ENCODE data around the gene GNAZ. TPM values are rescaled to one million over a fixed set of nuclear protein-coding genes. Genes with fewer than 3 reads are reported as not detected.

GNAZ gene
- total RNA-seq, 1 experiment from 2014 or later, result 11.1 TPM

GRCh38 chr22:23122216-23122957 lies 52.1 kb downstream of the GNAZ start:
- Histone ChIP-seq H3K9me3 (ENCODE audit: control insufficient read depth in 1 of 2, insufficient read depth in 1 of 2, low read depth in 1 of 2, low read length in 2 of 2) (no peaks in the 10 kb centered on the region), H2AFZ (ENCODE audit: low read depth, low read length, poor library complexity, severe bottlenecking) (no peak overlapping the region), H3K9me2 (ENCODE audit: insufficient read depth) (no peaks in the 10 kb centered on the region), H3K4me2 (ENCODE audit: low read length) (no peak overlapping the region), H3K27ac (ENCODE audit: low read depth, low read length) (no peak overlapping the region), H3K4me3 (replicated peaks in 1 of 2; ENCODE audit: low read depth in 1 of 2, low read length in 2 of 2) (no peak overlapping the region), H3K4me1 (ENCODE audit: control insufficient read depth in 1 of 2, insufficient read depth in 2 of 2, low read length in 2 of 2) (no peaks in the 10 kb centered on the region), H3K27me3 (ENCODE audit: insufficient read depth, low read length) (no peaks in the 10 kb centered on the region), H3K9ac (ENCODE audit: low read length) (no peak overlapping the region), H4K20me1 (ENCODE audit: insufficient read depth) (no peaks in the 10 kb centered on the region), H3K79me2 (ENCODE audit: insufficient read depth, low read length) (no peaks in the 10 kb centered on the region), H3K36me3 (ENCODE audit: control insufficient read depth in 1 of 2, insufficient read depth in 2 of 2, low read length in 2 of 2) (no peaks in the 10 kb centered on the region)
- ChIA-PET CTCF (no interaction called here), RAD21 (ENCODE audit: low non-redundant PET in 1 of 2, low total read pairs in 2 of 2, uncharacterized antibody in 2 of 2, unreplicated experiment in 2 of 2) (no interaction called here), POLR2A (no interaction called here)
- ATAC-seq, result no peak
- BruUV-seq (replicated peaks), result no TSS peak
- no peak for DNase-seq (ENCODE audit: low read depth, low spot score)
- no peak for TF ChIP-seq ZFX (IDR thresholded peaks at IDR 0.05)
- TF ChIP-seq TCF7L2 (IDR thresholded peaks at IDR 0.05; ENCODE audit: borderline replicate concordance, extremely low read depth, insufficient read depth, insufficient read length), result no peak
- TF ChIP-seq SP1 (IDR thresholded peaks at IDR 0.05; ENCODE audit: low read depth), result no peak
- TF ChIP-seq ELF1 (IDR thresholded peaks at IDR 0.05; ENCODE audit: borderline replicate concordance, low read depth), result no peak
- TF ChIP-seq POLR2AphosphoS5 (IDR thresholded peaks at IDR 0.05; ENCODE audit: low read depth, low read length), result no peak
- TF ChIP-seq EZH2phosphoT487 (IDR thresholded peaks at IDR 0.05; ENCODE audit: borderline replicate concordance), result no peak
- no peak for TF ChIP-seq CEBPB (IDR thresholded peaks at IDR 0.05; ENCODE audit: low read depth)
- TF ChIP-seq CBX3 (IDR thresholded peaks at IDR 0.05; ENCODE audit: low read depth), result no peak
- intact Hi-C loops (cut with micrococcal nuclease), result no loop called here

- Histone ChIP-seq H3K9me3 (ENCODE audit: control insufficient read depth in 1 of 2, insufficient read depth in 1 of 2, low read depth in 1 of 2, low read length in 2 of 2) (no peaks in the 10 kb centered on the region), H2AFZ (ENCODE audit: low read depth, low read length, poor library complexity, severe bottlenecking) (no peak overlapping the region), H3K9ac (ENCODE audit: low read length) (no peak overlapping the region), H3K9me2 (ENCODE audit: insufficient read depth) (no peaks in the 10 kb centered on the region), H3K27ac (ENCODE audit: low read depth, low read length) (no peak overlapping the region), H3K4me3 (replicated peaks in 1 of 2; ENCODE audit: low read depth in 1 of 2, low read length in 2 of 2) (no peak overlapping the region), H4K20me1 (ENCODE audit: insufficient read depth) (no peaks in the 10 kb centered on the region), H3K36me3 (ENCODE audit: control insufficient read depth in 1 of 2, insufficient read depth in 2 of 2, low read length in 2 of 2) (no peaks in the 10 kb centered on the region), H3K79me2 (ENCODE audit: insufficient read depth, low read length) (no peaks in the 10 kb centered on the region), H3K4me1 (ENCODE audit: control insufficient read depth in 1 of 2, insufficient read depth in 2 of 2, low read length in 2 of 2) (0 out of 4 replicates have a peak, but pooled peaks cover 0 to 1% of the 10 kb centered on the region in 2 experiments), H3K27me3 (ENCODE audit: insufficient read depth, low read length) (no peaks in the 10 kb centered on the region), H3K4me2 (ENCODE audit: low read length) (no peak overlapping the region)
- DNase-seq (ENCODE audit: low read depth, low spot score), result no peak
- TF ChIP-seq CBX3 (IDR thresholded peaks at IDR 0.05; ENCODE audit: low read depth) (no peak), JUND (IDR thresholded peaks at IDR 0.05) (no peak), EZH2 (IDR thresholded peaks at IDR 0.05) (no peak), SP1 (IDR thresholded peaks at IDR 0.05; ENCODE audit: low read depth) (no peak), MAX (IDR thresholded peaks at IDR 0.05) (no peak), ATF3 (IDR thresholded peaks at IDR 0.05) (no peak), RAD21 (IDR thresholded peaks at IDR 0.05; ENCODE audit: low read depth) (no peak), YY1 (IDR thresholded peaks at IDR 0.05; ENCODE audit: extremely low read depth, insufficient replicate concordance, low read depth, low read length) (no peak), REST (IDR thresholded peaks at IDR 0.05; ENCODE audit: low read depth) (no peak)
- ChIA-PET RAD21 (ENCODE audit: low non-redundant PET in 1 of 2, low total read pairs in 2 of 2, uncharacterized antibody in 2 of 2, unreplicated experiment in 2 of 2) (no interaction called here), CTCF (interaction anchor here (1.6 kb wide), 1 partner anchor 163 kb away, joined by 12 read pairs; no protein-coding TSS in a partner anchor), POLR2A (no interaction called here)
- no peak for ATAC-seq
- BruUV-seq (replicated peaks), result no TSS peak
- intact Hi-C loops (cut with micrococcal nuclease), result no loop called here
These were observed 52.9 kb downstream of the GNAZ start for GRCh38 chr22:23122992-23123803.

All from HCT116 (cell line).